Epithelial cell of proximal tubule (primary cell): ENCODE results near the gene SLC2A10. TPM values are rescaled to one million over a fixed set of nuclear protein-coding genes. Genes with fewer than 3 reads are reported as not detected.

Experiments
- DNase-seq: peaks from one replicate; pipeline ENCODE4 v3.0.0-alpha.2; 2011; ENCODE audit warnings: low read depth
- H3K4me3 ChIP-seq: 2 replicates; pipeline ENCODE4 v1.5.1; 2011; ENCODE audit warnings: low read depth, mild to moderate bottlenecking, low read length
- CTCF ChIP-seq: conservative IDR thresholded peaks from 2 replicates; pipeline ENCODE4 v1.5.1; 2012; ENCODE audit warnings: low read depth, mild to moderate bottlenecking, low read length
- total RNA-seq: library from RNA; depleted of rRNA; stranded (reverse); fragments of >200 nt; gene quantifications from 2 replicates; pipeline ENCODE4 v1.2.3, GENCODE V29; 2015

SLC2A10 gene
- 4.6 and 12.5 TPM in 2 replicates for total RNA-seq

DNA sequence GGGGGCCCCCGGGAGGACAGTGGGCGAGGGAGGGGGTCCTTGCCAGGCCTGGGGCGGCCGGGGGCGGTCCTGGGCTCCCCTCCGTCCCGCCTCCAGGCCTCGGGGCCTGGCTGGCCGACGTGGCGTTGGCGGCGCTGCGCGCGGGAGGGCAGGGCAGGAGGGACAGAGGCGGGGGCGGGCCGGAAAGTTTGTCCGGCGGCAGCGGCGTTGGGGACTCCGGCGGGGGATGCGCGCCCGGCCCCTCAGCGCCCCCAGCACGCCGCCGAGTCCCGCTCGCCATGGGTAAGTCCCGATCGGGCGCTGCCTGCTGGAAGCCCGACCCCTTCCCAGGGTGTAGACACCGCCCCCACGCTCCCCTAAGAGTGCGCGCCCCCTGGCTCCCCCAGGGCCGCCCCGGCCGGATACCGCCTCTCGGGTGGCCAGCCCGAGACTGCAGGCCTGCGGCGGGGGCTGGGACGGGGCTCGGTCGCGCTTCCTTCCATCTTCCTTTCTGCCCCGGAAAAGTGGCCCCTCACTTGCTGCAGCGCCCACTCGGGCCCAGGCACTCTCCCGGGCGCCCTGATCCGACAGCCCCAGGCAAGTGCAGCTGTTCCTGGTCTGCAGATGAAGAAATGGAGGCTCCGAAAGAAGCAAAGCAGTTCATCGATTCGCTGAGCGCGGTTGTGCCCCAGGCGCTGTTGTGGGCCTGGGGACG lies at the start of gene SLC2A10:
SLC2A10 (plus strand) TSS at position 191 of the 694 bp plus-strand sequence; CDS start at position 279, 88 bp downstream.
- no peak for TF ChIP-seq CTCF
- peak within 1 kb of the TSS; percentile 67 for H3K4me3 ChIP-seq
- no peak for DNase-seq

DNA sequence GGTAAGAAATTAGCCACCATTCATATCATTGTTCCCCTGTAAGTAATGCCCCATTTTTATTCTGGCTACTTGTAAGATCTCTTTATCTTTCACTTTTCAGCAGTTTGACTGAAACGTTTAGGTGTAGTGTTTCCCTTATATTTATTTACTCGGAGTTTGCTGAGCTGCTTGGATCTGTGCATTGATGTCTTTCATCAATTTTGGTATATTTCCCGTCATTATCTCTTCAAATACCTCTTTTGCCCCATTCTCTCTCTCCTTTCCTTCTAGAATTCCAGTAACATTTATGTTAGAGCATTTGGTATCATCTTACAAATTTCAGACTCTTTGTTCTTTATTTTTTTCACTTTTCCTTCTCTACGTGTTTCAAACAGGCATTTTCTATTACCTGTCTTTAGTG lies 49.0 kb upstream of the SLC2A10 start:
- DNase-seq: no peak
- TF ChIP-seq CTCF: no peak
- no peak overlapping the region for H3K4me3 ChIP-seq

GRCh38 chr20:46661659-46662058 lies 47.8 kb upstream of the SLC2A10 start:
- DNase-seq: no peak
- no peak for TF ChIP-seq CTCF
- no peak overlapping the region for H3K4me3 ChIP-seq

GRCh38 chr20:46663531-46663930 lies 45.9 kb upstream of the SLC2A10 start:
- H3K4me3 ChIP-seq: no peak overlapping the region
- no peak for TF ChIP-seq CTCF
- no peak for DNase-seq

DNA sequence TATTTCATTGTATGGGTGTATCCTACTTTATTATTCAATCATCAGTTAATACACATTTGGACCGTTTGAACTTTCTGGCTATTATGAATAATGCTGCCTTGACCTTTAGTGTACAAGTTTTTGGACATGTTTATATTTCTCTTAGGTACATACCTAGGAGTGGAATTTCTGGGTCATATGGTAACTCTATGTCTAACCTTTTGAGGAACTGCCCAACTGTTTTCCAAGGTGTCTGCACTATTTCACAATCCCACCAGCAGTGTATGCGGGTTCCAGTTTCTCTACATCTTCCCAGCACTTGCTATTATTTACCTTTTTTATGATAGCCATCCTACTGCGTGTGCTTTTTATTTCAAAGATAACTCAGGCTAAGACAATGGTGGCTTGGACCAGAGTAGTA lies 43.8 kb upstream of the SLC2A10 start:
- no peak overlapping the region for H3K4me3 ChIP-seq
- no peak for DNase-seq
- TF ChIP-seq CTCF: no peak

DNA sequence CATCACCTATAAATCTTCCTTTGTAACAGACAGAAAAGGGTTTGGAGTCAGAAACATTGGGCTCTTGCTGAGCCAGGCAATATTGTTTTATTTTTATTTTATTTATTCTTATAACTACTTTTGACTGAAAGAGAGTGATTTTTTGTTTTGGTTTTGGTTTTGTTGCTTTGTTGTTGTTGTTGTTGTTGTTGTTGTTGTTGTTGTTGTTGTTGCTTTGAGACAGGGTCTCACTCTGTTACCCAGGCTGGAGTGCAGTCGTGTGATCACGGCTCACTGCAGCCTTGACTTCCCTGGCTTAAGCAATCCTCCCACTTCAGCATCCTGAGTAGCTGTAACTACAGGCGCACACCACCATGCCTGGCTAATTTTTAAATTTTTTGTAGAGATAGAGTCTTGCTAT lies 43.1 kb upstream of the SLC2A10 start:
- H3K4me3 ChIP-seq: no peak overlapping the region
- no peak for DNase-seq
- no peak for TF ChIP-seq CTCF

- H3K4me3 ChIP-seq: no peak overlapping the region
- DNase-seq: no peak
- TF ChIP-seq CTCF: no peak
Observed at GRCh38 chr20:46666818-46667515, 42.5 kb upstream of the SLC2A10 start.
